KBM-7 (cell line): ENCODE data around the gene CLDN22.
"Not testable (repeated sequence)": the region's sequence is repeated elsewhere in the genome, so short reads cannot be mapped to it uniquely, and the experiment has no call there.

Experiments
- DNase-seq: peaks from one replicate; pipeline ENCODE4 v3.0.0-alpha.2; 2015
- in situ Hi-C: fragments of 300-500 bp; cut with MboI; formaldehyde crosslinking; loops from 2 replicates; pipeline ENCODE4 v1.14.3; 2020; ENCODE audit warnings: low sequenced_read_pairs, low pct_unique_long_range_greater_than_20kb, mixed read lengths

The CLDN22 gene

DNA sequence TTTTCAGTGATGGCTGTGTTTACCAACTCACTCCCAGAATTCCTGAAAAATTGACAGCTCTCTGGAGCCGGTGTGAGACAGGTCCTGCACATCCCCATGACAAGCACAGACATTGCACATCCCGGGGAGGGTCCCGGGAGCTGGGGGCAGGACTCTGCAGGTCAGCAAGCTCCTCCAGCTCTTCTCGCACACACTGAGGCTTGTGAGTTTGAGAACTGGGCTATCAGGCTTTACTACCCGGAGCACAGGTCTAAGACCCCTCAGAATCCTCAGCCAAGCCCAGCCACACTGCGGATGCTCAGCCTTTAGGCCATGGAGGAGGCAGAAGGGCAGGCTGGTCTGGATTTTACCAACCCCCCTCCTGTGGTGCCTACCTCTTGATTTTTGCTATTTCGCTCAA is 7.8 kb upstream of the CLDN22 start:
- in situ Hi-C loops = no loop called here
- no peak for DNase-seq

DNA sequence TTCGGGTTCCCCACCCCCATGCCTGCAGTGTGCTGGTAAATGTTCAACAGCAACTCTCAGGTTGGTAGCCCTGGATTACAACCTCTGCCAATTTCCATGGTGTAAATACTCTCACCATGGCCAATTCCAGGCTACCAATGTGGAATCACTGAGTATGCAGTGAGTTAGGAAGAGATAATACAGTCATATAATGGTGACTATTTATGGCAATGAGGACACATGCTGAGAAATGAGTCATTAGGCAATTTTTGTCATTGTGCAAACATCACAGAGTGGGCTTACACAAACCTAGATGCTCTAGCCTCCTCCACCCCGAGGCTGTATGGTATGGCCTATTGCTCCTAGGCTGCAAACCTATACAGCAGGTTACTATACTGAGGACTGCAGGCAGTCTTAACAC is 6.8 kb upstream of the CLDN22 start:
- in situ Hi-C loops = no loop called here
- DNase-seq = no peak

DNA sequence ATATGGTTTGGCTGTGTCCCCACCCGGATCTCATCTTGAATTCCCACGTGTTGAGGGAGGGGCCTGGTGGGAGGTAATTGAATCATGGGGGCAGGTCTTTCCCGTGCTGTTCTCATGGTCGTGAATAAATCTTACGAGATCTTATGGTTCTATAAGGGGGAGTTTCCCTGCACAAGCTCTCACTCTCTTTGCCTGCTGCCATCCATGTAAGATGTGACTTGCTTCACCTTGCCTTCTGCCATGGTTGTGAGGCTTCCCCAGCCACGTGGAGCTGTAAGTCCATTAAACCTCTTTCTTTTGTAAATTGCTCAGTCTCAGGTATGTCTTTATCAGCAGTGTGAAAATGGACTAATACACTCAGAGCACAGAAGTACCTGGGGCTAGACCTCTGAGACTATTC is 6.3 kb upstream of the CLDN22 start:
- in situ Hi-C loops = not testable (repeated sequence)

DNA sequence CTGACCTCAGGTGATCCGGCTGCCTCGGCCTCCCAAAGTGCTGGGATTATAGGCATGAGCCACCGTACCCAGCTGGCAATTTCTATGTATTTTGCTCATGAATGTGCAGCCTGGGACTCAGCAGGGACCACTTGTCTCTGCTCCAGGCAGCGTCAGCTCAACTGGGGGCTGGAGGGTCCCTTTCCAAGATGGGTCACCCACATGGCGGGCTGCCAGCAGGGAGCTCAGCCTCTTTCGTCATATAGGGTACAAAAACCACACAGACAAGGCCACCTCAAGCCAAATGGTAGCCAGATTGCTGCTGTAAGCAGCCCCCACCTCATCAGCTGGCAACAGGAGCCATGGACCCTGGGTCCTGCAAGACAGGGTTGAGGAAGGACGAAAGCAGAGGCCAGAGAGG is 4.5 kb upstream of the CLDN22 start:
- no peak for DNase-seq
- in situ Hi-C loops = no loop called here

More for the DNA sequence above, 6.3 kb upstream of the CLDN22 start:
- not testable (repeated sequence) for DNase-seq

DNA sequence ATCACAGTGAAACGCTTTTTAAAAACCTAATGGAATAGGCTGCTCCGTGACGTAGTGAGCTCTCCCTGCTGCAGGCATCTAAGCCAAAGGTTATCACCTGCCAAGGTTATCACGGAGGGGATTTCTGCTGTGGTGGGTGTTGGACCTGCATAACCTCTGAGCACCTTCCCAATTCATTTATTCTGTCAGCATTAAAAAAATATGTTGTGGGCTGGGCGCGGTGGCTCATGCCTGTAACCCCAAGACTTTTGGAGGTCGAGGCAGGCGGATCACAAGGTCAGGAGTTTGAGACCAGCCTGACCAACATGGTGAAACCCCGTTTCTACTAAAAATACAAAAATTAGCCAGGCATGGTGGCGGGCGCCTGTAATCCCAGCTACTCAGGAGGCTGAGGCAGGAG is 4.0 kb upstream of the CLDN22 start:
- in situ Hi-C loops, DNase-seq: not testable (repeated sequence)

DNA sequence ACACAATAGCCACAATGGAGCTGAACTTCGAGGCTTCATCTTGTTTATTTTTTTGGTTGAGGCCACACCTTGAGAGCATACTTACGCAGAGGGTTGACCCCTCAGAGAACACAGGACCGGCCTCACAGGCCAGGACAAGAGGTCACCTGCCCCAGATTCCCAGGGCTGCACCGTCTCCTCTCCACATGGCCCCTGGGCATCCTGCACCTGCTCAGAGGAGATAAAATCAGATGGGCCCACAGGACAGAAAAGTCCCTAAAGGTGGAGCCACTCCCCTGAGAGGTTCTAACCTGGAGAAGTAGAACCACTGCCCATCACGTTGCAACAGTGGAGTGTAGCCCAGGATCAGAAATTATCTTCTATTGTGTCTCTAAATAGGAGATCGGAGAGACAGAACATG is 3.2 kb upstream of the CLDN22 start:
- in situ Hi-C loops = no loop called here
- DNase-seq = no peak

DNA sequence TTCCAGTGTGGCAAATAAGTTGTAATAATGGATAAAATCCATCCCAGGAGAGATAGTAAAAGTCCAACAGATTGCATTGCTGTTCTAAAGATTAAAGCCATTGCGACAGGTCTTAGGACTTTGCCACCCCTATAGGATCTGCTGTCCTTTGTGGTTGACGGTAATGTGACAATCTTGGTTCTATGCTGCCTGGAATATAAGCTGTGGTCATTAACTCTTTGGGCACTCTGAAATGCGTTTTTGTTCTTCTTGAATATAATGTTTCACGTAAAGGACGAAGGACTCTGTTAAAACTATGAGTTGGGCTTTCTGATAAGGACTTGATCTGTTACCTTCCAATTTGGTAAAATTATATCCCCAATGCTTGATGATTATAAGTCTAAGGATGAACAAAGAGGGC is 2.2 kb upstream of the CLDN22 start, which contains the start of gene CLDN24:
Gene CLDN24 (minus strand): TSS at position 101 of the 400 bp plus-strand sequence. CDS start 0 bp downstream, at position 101.
- DNase-seq = no peak
- in situ Hi-C loops = no loop called here

DNA sequence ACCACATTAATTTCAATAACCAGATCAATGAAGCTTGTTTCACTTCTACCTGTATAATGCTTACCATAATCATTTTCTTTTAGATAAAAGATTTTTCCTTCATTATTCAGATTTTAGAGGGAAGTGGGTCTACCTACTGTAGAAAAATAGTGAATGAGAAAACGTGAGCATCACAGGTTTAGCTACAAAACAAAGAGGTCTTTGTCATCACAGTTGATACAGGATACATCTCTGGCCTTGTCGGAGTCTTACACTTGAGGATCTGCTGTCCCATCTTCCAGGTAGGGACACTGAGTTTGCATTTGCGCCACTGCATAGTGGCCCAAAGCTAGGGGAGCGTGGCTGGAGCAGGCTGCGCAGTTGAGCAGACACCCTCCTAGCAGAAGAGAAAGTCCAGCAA is 1.4 kb upstream of the CLDN22 start:
- no peak for DNase-seq
- in situ Hi-C loops = no loop called here

DNA sequence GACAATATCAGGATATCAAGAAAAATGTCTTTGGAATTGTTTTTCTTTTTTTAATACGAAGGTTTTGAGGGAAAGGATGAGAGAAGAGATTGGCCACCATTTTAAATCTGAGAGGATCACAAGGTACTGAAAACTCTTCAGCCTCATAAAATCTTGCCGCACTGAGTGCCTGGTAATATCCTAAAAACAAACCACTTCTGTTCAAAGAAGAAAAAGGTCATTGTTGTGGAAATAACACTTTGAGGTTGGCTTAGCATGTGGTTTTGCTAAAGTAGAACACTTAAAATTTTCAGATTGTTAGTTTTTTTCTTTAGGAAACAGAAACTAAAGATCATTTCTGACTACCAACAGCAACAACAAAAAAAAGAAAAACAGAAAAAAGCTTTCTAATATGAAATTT is 1.0 kb upstream of the CLDN22 start:
- DNase-seq = no peak
- in situ Hi-C loops = no loop called here

DNA sequence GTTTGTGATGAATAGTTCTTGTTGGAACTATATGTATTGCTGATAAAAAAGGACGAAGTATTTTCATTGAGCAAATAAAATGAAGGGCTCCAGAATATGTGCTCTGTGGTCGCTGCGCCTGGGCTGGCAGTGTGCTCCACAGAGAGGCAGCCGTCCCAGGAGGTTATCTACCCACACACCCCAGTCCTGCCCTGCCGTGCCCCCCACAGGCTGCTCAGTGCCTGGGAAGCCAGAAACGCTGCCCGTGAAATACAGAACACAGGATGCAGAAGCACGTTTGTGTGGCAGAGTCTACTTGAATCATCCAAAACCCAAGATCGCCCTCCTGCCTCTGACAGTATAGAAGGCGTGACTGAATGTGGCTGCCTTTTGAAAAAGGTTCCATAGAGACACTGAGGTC is 1.4 kb downstream of the CLDN22 start:
- no peak for DNase-seq
- in situ Hi-C loops = no loop called here

DNA sequence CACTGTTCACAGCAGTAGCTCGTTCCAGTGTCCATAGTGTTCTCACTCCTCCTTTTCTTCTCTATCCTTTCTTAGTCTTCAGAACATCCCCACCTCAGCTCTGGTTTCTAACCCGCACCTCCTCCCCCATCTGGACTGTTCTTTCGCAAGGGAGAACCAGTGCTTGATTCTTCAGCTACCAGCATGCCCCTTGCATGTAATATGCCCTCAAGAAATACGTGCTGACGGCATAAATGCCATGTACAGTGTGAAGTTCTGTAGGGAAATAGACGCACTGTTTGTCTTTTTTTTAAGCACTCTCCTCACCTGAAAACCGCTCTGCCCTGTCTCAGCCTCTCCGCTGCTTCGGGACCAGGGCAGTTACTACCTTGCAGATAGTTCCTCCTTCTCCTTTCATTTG is 5.3 kb downstream of the CLDN22 start:
- in situ Hi-C loops = no loop called here
- no peak for DNase-seq

DNA sequence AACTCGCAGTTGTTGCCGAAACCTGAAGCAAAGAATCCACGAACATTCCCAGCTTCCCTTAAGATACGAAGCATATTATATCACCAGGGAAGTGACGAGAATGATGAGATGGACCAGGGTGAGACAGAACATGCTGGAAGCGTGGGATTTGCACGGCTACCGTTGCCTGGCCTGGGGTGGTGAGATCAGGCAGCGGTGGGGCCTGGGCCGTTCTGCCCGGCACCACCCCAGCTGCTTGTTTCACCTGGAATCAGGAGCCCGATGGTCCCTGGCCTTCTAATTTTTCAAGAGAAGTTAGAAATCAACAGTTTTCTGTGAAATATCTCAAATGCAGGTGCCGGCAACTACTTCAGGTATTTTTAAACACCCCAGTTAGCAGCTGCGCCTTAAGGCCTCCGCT is 5.7 kb downstream of the CLDN22 start:
- no peak for DNase-seq
- in situ Hi-C loops = no loop called here

DNA sequence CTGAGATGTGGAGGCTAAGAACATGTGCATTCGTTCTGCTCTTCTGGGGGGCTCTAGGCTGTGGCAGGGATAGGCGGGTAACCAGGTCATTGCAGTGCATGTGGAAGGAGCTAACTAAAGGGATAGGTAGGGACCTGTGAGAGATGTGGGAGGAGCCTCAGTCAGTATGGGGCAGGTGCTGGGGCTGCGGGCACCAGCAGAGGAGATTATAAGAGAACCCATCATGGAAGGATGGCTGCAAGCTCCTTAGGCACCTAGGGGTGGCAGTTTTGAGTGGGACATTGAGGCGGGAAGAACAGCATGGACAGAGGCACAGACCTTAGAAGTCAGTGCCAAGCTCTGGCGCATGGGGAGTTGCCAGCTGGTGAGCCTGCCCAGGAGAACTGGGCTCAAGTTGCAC is 7.2 kb downstream of the CLDN22 start:
- in situ Hi-C loops = no loop called here
- no peak for DNase-seq

DNA sequence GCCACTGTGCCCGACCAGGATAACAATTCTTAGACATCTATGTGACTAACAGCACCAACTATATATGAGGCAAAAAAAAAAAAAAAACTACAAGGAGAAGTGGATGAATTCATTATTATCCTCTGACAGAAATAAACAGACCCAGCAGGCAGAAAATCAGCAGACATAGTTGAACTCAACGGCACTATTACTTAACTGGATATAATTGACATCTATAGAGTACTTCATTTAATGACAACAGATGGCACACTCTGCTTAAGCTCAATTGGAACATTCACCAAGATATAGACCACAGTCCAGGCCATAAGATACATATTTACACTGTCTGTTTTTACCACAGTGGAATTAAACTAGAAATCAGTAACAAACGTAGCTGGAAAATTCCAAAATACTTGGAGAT is 13.3 kb downstream of the CLDN22 start:
- in situ Hi-C loops = no loop called here
- DNase-seq = no peak

DNA sequence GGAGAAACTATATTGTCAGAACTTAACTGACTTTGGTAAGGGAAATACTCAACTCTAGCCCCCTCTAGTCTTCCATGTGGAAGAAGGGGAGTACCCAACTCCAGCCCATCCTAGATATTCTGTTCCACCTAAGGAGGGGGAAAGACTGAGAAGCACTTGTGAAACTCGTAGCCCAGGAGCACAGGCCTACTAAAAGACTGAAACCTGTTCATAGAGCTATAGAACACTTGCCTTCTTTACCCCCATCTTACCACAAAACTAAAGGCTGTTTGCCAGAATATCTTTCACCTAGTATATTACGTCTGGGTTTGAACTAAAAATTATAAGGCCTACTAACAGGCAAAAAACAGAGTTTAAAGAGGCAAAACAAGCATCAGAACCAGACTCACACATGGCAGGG is 15.5 kb downstream of the CLDN22 start:
- DNase-seq = no peak
- in situ Hi-C loops = no loop called here

DNA sequence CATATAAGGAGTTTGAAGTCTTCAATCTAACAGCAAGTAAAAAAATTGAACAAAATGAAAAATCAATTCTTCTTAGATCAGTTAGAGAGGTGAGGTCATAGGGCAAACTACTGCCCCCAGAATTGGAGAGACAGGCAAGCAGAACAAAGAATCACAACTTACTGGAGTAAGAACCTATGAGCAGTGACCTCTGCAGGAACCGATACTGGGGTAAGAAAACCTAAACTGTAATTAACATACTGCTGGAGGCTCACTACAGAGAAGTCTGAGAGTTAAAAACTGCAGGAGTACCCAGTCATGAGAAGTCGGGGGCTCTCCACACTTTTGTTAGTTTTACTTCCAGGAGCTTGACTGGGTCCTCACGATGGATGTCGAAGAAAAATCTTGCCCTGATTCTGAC is 16.0 kb downstream of the CLDN22 start:
- in situ Hi-C loops = no loop called here
- DNase-seq = no peak

DNA sequence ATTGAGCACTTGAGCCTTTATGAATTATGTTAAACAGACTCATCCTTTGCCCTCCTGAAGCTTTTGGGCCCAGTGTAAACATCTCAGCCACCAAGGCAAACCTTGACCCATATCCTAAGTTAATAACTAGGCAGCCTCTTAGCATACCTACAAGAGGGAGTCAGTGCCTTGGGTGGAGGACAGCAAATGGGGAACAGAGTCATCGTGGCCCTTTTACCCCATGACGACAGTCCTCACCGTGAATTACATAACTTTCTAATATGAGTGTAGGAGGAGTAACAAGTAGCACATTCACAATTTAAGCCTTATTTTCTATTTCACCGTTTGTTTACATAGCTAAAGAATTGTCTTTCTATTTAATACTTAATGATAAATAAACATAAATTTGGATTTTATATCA is 16.8 kb downstream of the CLDN22 start:
- no peak for DNase-seq
- in situ Hi-C loops = no loop called here

DNA sequence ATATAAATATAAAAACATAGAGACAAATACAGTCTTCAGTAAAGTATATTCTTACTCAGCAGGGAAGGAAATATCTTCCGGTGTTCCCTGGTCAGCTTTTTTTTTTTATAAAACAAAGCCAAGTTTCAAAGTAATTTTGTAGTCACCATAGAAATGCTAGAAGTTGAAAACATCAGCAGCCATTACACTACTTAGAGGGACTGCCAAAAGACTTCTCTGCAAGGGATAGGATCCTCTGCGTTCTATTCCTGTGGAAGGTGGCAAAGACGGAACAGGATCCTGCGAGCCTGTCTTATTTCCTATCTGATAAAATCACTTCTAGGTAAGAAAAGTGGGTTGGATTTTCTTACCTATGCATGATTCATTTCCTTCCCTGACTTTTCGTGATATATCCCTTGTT is 19.4 kb downstream of the CLDN22 start:
- in situ Hi-C loops = no loop called here
- no peak for DNase-seq

DNA sequence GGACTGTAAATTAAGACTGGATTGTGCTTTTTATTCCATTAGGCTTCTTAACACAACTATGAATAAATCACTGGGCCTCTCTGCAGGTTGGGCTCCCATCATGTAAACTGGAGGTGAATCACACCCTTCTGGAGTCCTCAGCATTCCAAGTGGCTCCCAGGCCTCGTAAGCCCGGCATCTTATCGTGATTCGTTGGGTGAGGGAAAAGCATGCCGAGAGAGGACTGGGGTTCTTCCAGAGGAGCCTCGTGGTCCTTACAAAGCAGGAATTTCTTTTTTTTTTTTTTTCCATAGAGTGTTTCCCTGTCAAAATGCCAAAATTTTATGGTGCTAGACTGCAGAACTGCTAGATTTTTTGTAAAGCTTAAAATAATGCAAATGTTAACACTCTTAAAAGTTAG is 20.0 kb downstream of the CLDN22 start:
- in situ Hi-C loops = no loop called here

DNA sequence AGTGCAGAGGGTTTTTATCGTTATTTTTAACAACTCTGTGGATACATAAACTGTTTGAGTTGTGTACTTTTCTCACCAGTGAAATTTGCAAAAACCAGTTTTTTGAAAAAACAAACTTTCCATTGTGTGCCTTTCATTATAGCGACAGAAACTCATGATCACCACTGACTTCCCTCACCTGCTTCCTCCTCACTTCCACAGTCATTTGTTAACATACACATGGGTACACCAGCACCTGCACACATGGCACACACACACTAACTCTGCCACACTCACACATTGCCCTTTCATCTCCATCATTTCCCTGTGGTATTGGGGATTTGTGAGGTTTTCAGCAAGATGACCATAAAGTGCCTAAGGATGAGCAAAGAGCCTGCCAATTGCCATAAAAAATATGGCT is 20.6 kb downstream of the CLDN22 start:
- no peak for DNase-seq
- in situ Hi-C loops = no loop called here

More for the DNA sequence above, 20.0 kb downstream of the CLDN22 start:
- no peak for DNase-seq

DNA sequence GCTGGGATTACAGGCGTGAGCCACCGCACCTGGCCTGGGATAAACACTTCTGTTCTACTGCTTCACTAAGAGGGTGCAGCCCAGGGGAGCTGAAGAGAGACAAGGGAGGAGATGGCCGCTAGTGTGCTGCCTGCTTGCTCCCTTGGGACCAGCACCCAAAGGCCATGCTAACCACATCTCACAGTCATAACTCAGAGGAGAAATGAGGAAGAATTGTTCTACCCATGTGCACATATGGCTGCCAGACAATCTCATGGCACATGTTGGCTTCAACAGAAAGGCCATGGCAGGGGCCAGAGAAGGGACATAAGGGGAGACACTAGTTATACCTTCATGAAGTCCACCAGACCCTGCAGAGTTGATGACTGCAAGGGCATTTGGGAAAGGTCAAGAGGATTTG is 22.4 kb downstream of the CLDN22 start:
- in situ Hi-C loops = no loop called here
- DNase-seq = no peak

DNA sequence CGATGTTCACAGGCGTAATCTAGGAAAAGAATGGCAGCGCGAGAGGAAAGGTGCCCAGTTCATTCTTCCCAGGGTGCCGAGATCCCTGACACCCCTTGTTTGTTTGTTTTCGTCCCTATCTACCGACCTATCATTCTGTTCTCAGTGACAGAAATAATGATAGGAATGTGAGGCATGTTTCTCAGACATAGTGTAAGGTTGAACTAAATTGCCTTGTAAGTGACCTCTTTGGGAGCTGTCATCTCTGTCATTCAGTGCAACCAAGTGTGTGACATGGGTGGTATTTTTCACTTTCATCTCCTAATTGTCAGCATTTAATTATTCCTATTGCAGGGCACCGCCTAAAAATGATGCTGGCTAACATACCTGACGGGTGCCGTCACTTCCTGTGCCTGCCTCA is 24.4 kb downstream of the CLDN22 start:
- in situ Hi-C loops = no loop called here
- no peak for DNase-seq
